DMS153 (cell line): ENCODE data around the gene RABGEF1.
"Not testable (repeated sequence)": the region's sequence is repeated elsewhere in the genome, so short reads cannot be mapped to it uniquely, and the experiment has no call there.

ENCODE experiments used
- DNase-seq: peaks from one replicate; lab custom pipeline; 2025; lab: John Stamatoyannopoulos, UW

RABGEF1 gene

GRCh38 chr7:66765322-66766025, 24.9 kb downstream of the RABGEF1 start:
- not testable (repeated sequence) for DNase-seq

- DNase-seq = no peak
These were observed 25.5 kb downstream of the RABGEF1 start for GRCh38 chr7:66766041-66766440.

DNA sequence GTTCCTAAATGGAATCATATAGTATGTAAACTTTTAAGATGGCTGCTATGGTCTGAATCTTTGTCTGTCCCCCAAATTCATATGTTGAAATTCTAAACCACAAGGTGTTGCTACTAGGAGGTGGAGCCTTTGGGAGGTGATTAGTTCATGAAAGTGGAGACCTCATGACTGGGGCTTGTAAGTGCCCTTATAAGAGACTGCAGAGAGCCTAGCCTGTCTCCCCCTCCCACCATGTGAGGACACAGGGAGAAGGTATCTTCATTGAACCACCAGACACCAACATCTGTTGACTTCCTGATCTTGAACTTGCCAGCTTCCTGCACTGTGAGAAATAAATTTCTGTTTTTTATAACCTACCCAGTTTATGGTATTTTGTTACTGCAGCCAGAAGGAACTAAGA, 27.0 kb downstream of the RABGEF1 start:
- not testable (repeated sequence) for DNase-seq

DNA sequence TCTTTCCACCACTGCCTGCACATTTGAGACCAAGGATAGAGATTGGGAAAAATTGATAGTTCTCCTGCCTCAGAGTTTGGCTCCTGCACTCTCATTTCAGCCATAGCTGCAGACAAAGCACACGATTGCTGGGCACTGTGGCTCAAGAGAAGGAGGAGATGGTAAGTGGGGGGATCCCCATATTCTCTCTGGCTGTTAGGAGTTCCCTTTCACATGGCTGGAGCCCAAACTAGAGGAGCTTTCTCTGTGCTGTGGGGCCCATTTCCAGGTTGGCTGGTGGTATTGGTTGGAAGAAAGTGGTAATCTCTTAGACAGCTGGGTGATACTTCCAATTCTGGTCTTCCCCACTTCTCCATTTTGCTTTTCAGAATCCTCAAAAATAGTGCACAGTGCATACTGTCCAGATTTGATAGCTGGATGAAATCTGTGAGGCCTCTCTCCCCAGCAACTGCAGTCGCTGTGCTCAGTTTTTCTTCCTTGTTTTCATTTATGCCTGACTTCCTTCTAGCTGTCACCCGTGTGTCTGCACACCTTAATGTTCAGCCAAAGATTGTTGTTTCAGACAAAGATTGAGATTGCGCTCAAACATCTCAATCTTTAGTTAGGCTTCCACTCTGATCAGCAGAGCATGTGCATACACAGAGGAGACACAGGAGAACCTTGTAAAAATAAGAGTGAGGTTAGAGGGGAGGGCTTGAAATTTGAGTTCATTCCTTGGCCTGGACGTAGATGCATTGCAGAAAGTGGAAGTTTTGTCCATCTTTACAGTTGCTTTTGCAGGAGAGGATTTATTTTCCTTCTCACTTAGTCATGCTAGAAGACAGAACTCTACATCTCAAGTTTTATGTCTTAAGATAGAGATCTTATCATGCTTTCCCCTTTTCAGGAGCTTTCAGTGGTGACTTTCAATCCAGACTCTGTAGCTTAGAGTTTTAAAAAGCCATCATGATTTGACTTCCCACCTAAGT, 28.6 kb downstream of the RABGEF1 start:
- DNase-seq = no peak

GRCh38 chr7:66769833-66770512, 29.4 kb downstream of the RABGEF1 start:
- DNase-seq = no peak

GRCh38 chr7:66771795-66772194, 31.3 kb downstream of the RABGEF1 start:
- no peak for DNase-seq

- not testable (repeated sequence) for DNase-seq
These were observed 33.2 kb downstream of the RABGEF1 start for GRCh38 chr7:66773744-66774143.

DNA sequence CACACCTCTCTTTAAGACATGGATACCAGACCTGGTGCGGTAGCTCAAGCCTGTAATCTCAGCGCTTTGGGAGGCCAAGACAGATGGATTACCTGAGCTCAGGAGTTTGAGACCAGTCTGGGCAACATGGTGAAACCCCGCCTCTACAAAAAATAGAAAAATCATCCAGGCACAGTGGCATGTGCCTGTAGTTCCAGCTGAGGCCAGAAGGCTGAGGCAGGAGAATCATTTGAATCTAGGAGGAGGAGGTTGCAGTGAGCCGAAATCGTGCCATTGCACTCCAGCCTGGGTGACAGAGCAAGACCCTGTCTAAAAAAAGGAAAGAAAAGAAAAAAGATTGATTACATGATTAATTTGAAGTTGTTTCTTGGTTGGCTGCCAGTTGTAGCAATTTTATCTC, 35.9 kb downstream of the RABGEF1 start:
- DNase-seq = not testable (repeated sequence)

DNA sequence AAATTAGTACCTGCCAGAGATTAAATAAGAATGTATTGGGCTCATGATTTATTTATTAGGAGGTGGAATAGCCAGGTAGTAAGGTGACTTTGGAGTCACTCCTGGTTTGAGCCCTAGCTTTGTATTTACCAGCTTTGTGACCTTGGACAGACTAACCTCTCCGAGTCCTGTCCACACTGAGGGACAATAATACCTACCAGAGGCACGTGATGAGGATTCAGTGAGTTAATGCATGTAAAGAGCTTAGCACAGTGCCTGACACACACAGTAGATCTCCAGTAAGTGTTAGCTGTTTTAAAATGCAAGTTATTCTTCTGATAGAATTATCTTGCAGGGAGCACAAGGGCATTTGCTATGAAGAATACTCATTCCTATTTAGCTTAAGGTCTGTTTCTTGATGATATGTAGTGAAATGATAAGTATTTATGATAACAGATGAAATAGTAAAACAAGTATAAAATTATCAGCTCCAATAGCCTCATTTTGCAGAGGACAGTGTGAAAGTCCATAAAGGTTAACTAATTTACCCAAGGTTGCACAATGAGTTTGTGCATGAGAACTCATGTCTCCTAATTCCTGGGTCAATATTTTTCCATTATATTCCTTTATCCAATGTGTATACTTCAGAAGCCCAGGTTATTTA, 36.4 kb downstream of the RABGEF1 start:
- DNase-seq = no peak

DNA sequence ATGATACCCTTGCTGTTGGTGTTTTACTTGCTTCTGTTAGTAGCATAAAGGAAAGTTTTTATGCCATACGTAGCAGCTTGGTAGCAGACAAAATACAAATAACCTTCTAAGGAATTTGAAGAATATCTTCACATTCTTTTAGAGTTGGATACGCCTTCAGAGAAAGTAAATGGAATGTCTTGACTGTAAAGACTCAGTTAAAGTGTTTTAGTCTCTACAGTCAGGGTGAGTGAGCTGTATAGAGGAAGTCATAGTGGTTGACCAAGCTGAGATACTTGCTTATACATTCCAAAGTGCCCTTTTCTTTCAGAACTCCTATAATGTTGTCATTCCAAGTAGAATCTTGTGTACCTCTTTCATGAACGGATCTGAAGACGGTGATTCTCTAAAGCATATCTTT, 37.7 kb downstream of the RABGEF1 start:
- no peak for DNase-seq

- no peak for DNase-seq
These were observed 39.3 kb downstream of the RABGEF1 start for GRCh38 chr7:66779669-66780409.

DNA sequence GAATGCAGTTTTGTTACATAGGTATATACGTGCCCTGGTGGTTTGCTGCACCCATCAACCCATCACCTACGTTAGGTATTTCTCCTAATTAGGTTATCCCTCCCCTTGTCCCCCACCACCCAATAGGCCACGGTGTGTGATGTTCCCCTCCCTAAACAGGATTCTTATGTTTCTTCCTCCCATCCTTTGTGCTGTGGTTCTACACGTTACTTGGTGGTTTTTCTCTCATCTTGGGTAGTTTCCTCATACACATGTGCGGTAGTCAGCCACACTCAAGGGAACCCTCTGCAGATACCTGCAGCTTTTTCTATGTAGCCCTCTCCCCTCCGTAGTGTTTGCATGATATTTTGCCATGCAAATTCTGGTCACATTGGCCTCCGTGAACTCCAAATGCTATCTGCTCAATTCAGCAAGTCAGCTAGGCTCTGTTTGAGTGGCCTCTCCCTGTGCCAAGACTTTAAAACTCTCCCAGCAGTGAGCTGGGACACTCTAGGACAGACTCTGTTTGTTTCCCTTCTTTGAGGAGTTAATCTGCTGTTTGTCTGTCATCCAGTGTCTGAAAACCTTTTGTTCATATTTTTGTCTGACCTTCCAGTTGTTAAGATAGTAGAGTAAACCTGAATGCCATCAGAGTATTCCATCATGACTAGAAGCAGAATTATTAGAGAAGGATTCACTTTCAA, 41.0 kb downstream of the RABGEF1 start:
- DNase-seq = no peak

- not testable (repeated sequence) for DNase-seq
These were observed 42.3 kb downstream of the RABGEF1 start for GRCh38 chr7:66782875-66783274.

DNA sequence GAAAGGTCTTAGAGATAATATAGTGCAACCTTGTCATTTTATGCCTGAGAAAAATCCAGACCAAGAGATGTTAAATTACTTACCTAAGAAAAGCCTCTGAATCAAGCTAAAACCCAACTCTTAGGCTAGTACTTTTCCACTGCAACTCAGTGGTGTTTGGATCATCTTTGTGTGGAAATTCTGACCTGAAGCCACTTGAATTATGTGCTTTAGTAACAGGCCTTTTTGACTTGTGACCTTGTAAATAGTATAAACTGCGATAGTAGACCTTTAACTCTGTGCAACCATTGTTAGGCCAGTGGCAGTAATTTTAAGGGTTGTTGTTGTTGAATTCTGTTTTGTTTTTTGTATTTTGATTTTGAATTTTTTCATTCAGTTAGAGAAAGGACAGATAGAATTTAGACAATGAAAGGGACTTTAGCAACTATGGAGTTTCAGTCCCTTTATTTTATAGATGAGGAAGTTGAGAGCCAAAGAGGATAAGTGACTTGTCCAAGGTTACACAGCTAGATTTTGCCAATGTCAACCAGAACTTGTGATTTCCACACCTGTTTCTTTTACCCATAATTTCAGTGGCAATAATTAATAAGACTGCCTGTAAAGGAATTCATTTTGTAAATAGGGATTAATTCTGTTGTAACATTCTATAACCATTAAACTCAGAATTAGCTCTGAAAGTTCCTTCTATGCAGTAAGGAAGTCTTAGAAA, 43.5 kb downstream of the RABGEF1 start:
- not testable (repeated sequence) for DNase-seq

- DNase-seq = no peak
These were observed 49.7 kb downstream of the RABGEF1 start for GRCh38 chr7:66790196-66790595.

- DNase-seq = no peak
These were observed 50.2 kb downstream of the RABGEF1 start for GRCh38 chr7:66790725-66791124.

DNA sequence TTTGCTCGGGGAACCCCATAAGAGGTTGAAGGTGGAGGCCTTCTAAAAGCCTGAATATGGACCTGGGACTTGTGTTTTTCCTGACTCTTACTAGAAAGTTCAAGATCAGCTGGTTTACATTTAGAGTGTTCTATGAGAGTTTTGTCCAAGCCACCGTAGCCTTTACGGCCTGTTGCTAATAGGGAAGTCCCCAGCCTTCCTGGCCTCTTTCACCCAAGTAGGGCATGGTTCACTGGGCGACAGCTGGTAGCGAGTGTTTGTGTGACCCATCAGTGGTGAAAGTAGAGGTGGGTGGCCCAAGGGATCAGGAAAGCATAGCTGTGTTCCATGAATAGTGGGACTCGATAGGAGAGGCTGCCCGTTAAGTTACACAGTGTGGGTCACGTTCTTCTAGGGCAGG, 60.1 kb downstream of the RABGEF1 start:
- DNase-seq = no peak

- DNase-seq = no peak
These were observed 63.5 kb downstream of the RABGEF1 start for GRCh38 chr7:66804001-66804400.

GRCh38 chr7:66807736-66808135, 67.2 kb downstream of the RABGEF1 start:
- no peak for DNase-seq

DNA sequence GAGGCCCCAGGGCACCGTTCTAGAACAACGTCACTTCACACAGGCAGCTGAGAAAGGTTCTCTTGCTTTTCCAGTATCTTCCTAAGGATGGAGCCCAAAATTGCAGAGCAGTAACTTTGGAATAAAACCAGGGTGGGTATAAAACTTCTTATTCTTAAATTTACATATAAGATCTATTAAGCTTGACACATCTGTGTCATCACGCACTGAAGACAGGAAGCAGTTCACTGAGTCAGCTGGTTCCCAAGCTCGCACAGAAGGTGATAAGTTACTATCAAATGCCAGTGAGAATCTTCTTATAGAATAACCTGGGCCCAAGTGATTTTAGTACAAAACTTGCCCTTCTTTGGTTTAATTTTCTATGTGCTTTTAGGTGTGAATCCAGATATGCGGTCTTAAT, 70.2 kb downstream of the RABGEF1 start:
- DNase-seq = no peak
